PFSK-1 (cell line): ENCODE data around the gene CD3E.

ENCODE experiments used
- FOXP2 ChIP-seq: optimal IDR thresholded peaks from 2 replicates; pipeline ENCODE3; 2011; ENCODE audit warnings: borderline replicate concordance, control low read depth, inconsistent platforms; ENCODE audit not compliant: insufficient read depth; ENCODE audit errors: extremely low read length, extremely low read depth
- POLR2AphosphoS5 ChIP-seq: IDR thresholded peaks from 2 replicates; pipeline ENCODE4 v1.6.1; 2012; ENCODE audit warnings: low read depth, mild to moderate bottlenecking, control low read depth, low read length, moderate library complexity
- SIN3A ChIP-seq: IDR thresholded peaks from 2 replicates; pipeline ENCODE4 v1.6.1; 2012; ENCODE audit warnings: mild to moderate bottlenecking, low read length, moderate library complexity, borderline replicate concordance; ENCODE audit not compliant: insufficient read depth
- TAF1 ChIP-seq: IDR thresholded peaks from 2 replicates; pipeline ENCODE4 v1.6.1; 2012; ENCODE audit warnings: low read length, control low read depth, borderline replicate concordance; ENCODE audit not compliant: insufficient read depth
- TF ChIP-seq, protein P1 (sequence below), 2 experiments: IDR thresholded peaks; 2 replicates each; pipeline versions ENCODE4 v1.6.1 to v1.8.0; 2011 to 2012; ENCODE audit warnings: low read depth in 2 of 2, low read length in 2 of 2, control low read depth in 1 of 2, inconsistent platforms in 1 of 2, mild to moderate bottlenecking in 1 of 2, moderate library complexity in 1 of 2; ENCODE audit not compliant: insufficient read depth in 1 of 2

CD3E gene

GRCh38 chr11:118314988-118315411 is 10.5 kb downstream of the CD3E start:
- TF ChIP-seq POLR2AphosphoS5 = no peak
- TF ChIP-seq FOXP2 = no peak
- no peak for TF ChIP-seq TAF1
- TF ChIP-seq, protein P1, sequence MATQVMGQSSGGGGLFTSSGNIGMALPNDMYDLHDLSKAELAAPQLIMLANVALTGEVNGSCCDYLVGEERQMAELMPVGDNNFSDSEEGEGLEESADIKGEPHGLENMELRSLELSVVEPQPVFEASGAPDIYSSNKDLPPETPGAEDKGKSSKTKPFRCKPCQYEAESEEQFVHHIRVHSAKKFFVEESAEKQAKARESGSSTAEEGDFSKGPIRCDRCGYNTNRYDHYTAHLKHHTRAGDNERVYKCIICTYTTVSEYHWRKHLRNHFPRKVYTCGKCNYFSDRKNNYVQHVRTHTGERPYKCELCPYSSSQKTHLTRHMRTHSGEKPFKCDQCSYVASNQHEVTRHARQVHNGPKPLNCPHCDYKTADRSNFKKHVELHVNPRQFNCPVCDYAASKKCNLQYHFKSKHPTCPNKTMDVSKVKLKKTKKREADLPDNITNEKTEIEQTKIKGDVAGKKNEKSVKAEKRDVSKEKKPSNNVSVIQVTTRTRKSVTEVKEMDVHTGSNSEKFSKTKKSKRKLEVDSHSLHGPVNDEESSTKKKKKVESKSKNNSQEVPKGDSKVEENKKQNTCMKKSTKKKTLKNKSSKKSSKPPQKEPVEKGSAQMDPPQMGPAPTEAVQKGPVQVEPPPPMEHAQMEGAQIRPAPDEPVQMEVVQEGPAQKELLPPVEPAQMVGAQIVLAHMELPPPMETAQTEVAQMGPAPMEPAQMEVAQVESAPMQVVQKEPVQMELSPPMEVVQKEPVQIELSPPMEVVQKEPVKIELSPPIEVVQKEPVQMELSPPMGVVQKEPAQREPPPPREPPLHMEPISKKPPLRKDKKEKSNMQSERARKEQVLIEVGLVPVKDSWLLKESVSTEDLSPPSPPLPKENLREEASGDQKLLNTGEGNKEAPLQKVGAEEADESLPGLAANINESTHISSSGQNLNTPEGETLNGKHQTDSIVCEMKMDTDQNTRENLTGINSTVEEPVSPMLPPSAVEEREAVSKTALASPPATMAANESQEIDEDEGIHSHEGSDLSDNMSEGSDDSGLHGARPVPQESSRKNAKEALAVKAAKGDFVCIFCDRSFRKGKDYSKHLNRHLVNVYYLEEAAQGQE (IDR thresholded peaks at IDR 0.05; ENCODE audit: insufficient read depth in 1 of 2, low read depth in 2 of 2, low read length in 2 of 2) = no peak
- TF ChIP-seq SIN3A = no peak

- TF ChIP-seq SIN3A (no peak), FOXP2 (no peak), TAF1 (no peak), POLR2AphosphoS5 (no peak)
- TF ChIP-seq, protein P1 (IDR thresholded peaks at IDR 0.05; ENCODE audit: insufficient read depth in 1 of 2, low read depth in 2 of 2, low read length in 2 of 2) = no peak
These were observed 13.6 kb downstream of the CD3E start for GRCh38 chr11:118318124-118318523.

GRCh38 chr11:118318581-118319336 is 14.2 kb downstream of the CD3E start:
- TF ChIP-seq TAF1 (no peak), SIN3A (no peak), FOXP2 (no peak), POLR2AphosphoS5 (no peak)
- TF ChIP-seq, protein P1 (IDR thresholded peaks at IDR 0.05; ENCODE audit: insufficient read depth in 1 of 2, low read depth in 2 of 2, low read length in 2 of 2) = no peak

GRCh38 chr11:118319337-118319707 is 14.8 kb downstream of the CD3E start:
- no peak for TF ChIP-seq POLR2AphosphoS5
- TF ChIP-seq, protein P1 (IDR thresholded peaks at IDR 0.05; ENCODE audit: insufficient read depth in 1 of 2, low read depth in 2 of 2, low read length in 2 of 2) = no peak
- TF ChIP-seq SIN3A = no peak
- TF ChIP-seq FOXP2 = no peak
- TF ChIP-seq TAF1 = no peak

- TF ChIP-seq, protein P1 (IDR thresholded peaks at IDR 0.05; ENCODE audit: insufficient read depth in 1 of 2, low read depth in 2 of 2, low read length in 2 of 2) = no peak
- TF ChIP-seq FOXP2 (no peak), TAF1 (no peak), SIN3A (no peak), POLR2AphosphoS5 (no peak)
These were observed 16.0 kb downstream of the CD3E start for GRCh38 chr11:118320515-118320914.
